Mesodermal cell (in vitro differentiated cells): ENCODE measurements around the gene SGIP1.

Source experiments
- H3K27ac ChIP-seq: 2 replicates; pipeline ENCODE4 v1.7.0; 2013; ENCODE audit warnings: mild to moderate bottlenecking, low read depth, low read length, moderate library complexity; ENCODE audit not compliant: severe bottlenecking
- H3K36me3 ChIP-seq: 2 replicates; pipeline ENCODE4 v1.7.1; 2013; ENCODE audit warnings: mild to moderate bottlenecking, low read length, moderate library complexity; ENCODE audit not compliant: control insufficient read depth, insufficient read depth
- H3K4me1 ChIP-seq: one replicate; pipeline ENCODE4 v1.7.1; 2013; ENCODE audit warnings: mild to moderate bottlenecking, low read length; ENCODE audit not compliant: insufficient read depth, control insufficient read depth, poor library complexity, severe bottlenecking
- H3K4me3 ChIP-seq: 2 replicates; pipeline ENCODE4 v1.7.0; 2013; ENCODE audit warnings: low read length, control low read depth, mild to moderate bottlenecking; ENCODE audit not compliant: insufficient read depth, poor library complexity, severe bottlenecking; ENCODE audit errors: extremely low read depth
- H3K9me3 ChIP-seq: 2 replicates; pipeline ENCODE4 v1.7.1; 2013; ENCODE audit warnings: mild to moderate bottlenecking, low read length, moderate library complexity; ENCODE audit not compliant: control insufficient read depth
- WGBS, 2 experiments: methylation state at CpG; one replicate each; pipeline ENCODE4 v1.1.5; 2013; ENCODE audit warnings: missing lambda C conversion rate in 2 of 2; ENCODE audit not compliant: insufficient coverage in 2 of 2; 5-methylcytosine and 5-hydroxymethylcytosine counted together

SGIP1 gene

GRCh38 chr1:66764994-66765578 lies 231.1 kb downstream of the SGIP1 start:
- no peak overlapping the region for H3K4me3 ChIP-seq
- H3K36me3 ChIP-seq, result no peaks in the 10 kb centered on the region
- no peak overlapping the region for H3K27ac ChIP-seq
- no peaks in the 10 kb centered on the region for H3K4me1 ChIP-seq
- no CpG with 5 or more reads among the region's 3 CpGs for WGBS, 2 experiments
- peaks cover 6% of the 10 kb centered on the region for H3K9me3 ChIP-seq

GRCh38 chr1:66767626-66768025 lies 233.7 kb downstream of the SGIP1 start:
- H3K27ac ChIP-seq, result no peak overlapping the region
- H3K36me3 ChIP-seq, result no peaks in the 10 kb centered on the region
- H3K9me3 ChIP-seq, result peaks cover 6% of the 10 kb centered on the region
- H3K4me3 ChIP-seq, result no peak overlapping the region
- H3K4me1 ChIP-seq, result no peaks in the 10 kb centered on the region

- Histone ChIP-seq H3K27ac (no peak overlapping the region), H3K36me3 (no peaks in the 10 kb centered on the region), H3K9me3 (no peaks in the 10 kb centered on the region), H3K4me3 (no peak overlapping the region), H3K4me1 (no peaks in the 10 kb centered on the region)
- no CpG with 5 or more reads among the region's 1 CpG for WGBS, 2 experiments
Measured at GRCh38 chr1:66768965-66769364, 235.0 kb downstream of the SGIP1 start.

GRCh38 chr1:66769512-66770229 lies 235.7 kb downstream of the SGIP1 start:
- Histone ChIP-seq H3K4me1 (no peaks in the 10 kb centered on the region), H3K36me3 (no peaks in the 10 kb centered on the region), H3K27ac (no peak overlapping the region), H3K4me3 (no peak overlapping the region), H3K9me3 (no peaks in the 10 kb centered on the region)
- 100% methylated on average over 1 of the region's 7 CpGs; no CpG with 5 or more reads in 1 of the 2 experiments for whole genome bisulfite sequencing, 2 experiments

GRCh38 chr1:66770240-66770639 lies 236.3 kb downstream of the SGIP1 start:
- Histone ChIP-seq H3K4me1 (no peaks in the 10 kb centered on the region), H3K36me3 (no peaks in the 10 kb centered on the region), H3K9me3 (no peaks in the 10 kb centered on the region), H3K27ac (no peak overlapping the region), H3K4me3 (no peak overlapping the region)
- WGBS, 2 experiments, result no CpG with 5 or more reads among the region's 2 CpGs

GRCh38 chr1:66770694-66771093 lies 236.7 kb downstream of the SGIP1 start:
- no peaks in the 10 kb centered on the region for H3K9me3 ChIP-seq
- H3K36me3 ChIP-seq, result no peaks in the 10 kb centered on the region
- WGBS, 2 experiments, result 74 to 90% methylated on average over 2 of the region's 4 CpGs
- H3K4me3 ChIP-seq, result no peak overlapping the region
- no peak overlapping the region for H3K27ac ChIP-seq
- H3K4me1 ChIP-seq, result no peaks in the 10 kb centered on the region

GRCh38 chr1:66773227-66773626 lies 239.3 kb downstream of the SGIP1 start:
- no peaks in the 10 kb centered on the region for H3K36me3 ChIP-seq
- H3K4me1 ChIP-seq, result no peaks in the 10 kb centered on the region
- WGBS, 2 experiments, result 100% methylated on average over 1 of the region's 2 CpGs
- no peaks in the 10 kb centered on the region for H3K9me3 ChIP-seq
- H3K27ac ChIP-seq, result no peak overlapping the region
- H3K4me3 ChIP-seq, result no peak overlapping the region

GRCh38 chr1:66774438-66774837 lies 240.5 kb downstream of the SGIP1 start:
- Histone ChIP-seq H3K27ac (no peak overlapping the region), H3K9me3 (no peaks in the 10 kb centered on the region), H3K4me1 (no peaks in the 10 kb centered on the region), H3K36me3 (no peaks in the 10 kb centered on the region), H3K4me3 (no peak overlapping the region)
- WGBS, 2 experiments, result no CpG with 5 or more reads among the region's 2 CpGs

- WGBS, 2 experiments, result 90 to 97% methylated on average over 3 of the region's 3 CpGs
- no peaks in the 10 kb centered on the region for H3K36me3 ChIP-seq
- H3K4me1 ChIP-seq, result no peaks in the 10 kb centered on the region
- no peak overlapping the region for H3K4me3 ChIP-seq
- no peak overlapping the region for H3K27ac ChIP-seq
- no peaks in the 10 kb centered on the region for H3K9me3 ChIP-seq
Measured at GRCh38 chr1:66775646-66776045, 241.7 kb downstream of the SGIP1 start.

GRCh38 chr1:66777831-66778230 lies 243.9 kb downstream of the SGIP1 start:
- Histone ChIP-seq H3K27ac (no peak overlapping the region), H3K4me3 (no peak overlapping the region), H3K4me1 (no peaks in the 10 kb centered on the region), H3K36me3 (no peaks in the 10 kb centered on the region), H3K9me3 (no peaks in the 10 kb centered on the region)
- WGBS, 2 experiments, result 100% methylated on average over 1 to 2 of the region's 3 CpGs

- no peak overlapping the region for H3K4me3 ChIP-seq
- 93 to 96% methylated on average over 3 to 4 of the region's 4 CpGs for WGBS, 2 experiments
- H3K4me1 ChIP-seq, result no peaks in the 10 kb centered on the region
- no peak overlapping the region for H3K27ac ChIP-seq
- no peaks in the 10 kb centered on the region for H3K9me3 ChIP-seq
- no peaks in the 10 kb centered on the region for H3K36me3 ChIP-seq
Measured at GRCh38 chr1:66778266-66778665, 244.3 kb downstream of the SGIP1 start.
